ENCODE data around the gene NMD3. TPM values are rescaled to one million over a fixed set of nuclear protein-coding genes. Genes with fewer than 3 reads are reported as not detected.
"Not testable (repeated sequence)": the region's sequence is repeated elsewhere in the genome, so short reads cannot be mapped to it uniquely, and the experiment has no call there.

The NMD3 gene
- total RNA-seq, 2 experiments from 2014 or later, result 38.0 to 56.2 TPM

DNA sequence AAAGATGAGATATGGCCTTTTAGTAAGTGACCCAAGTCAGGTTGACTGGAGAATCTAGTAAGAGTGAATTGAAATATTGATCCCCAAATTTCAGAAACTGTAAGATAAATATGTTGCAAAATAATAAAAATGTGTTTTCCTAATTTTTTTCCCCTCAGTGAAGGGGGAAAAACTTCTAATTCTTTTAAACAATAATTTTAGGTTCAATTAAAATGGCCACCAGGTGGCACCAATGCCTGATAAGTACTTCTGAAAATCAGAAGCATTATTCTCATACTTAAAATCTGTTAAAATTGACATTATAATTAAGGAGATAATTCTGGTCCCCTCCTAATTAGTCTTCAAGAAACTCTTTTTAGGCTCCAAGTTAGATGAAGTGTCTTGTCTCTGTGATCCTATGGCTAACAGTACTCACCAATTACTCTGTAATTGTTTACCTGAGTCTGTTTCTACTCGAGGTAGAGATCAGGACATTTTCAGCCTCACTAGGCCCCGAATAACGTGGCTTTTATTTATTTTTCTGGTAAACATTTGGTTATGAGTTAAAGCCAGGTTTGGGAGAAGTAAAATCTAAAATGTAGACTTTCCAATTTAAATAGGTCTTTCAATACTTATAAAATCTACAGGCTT is 52.6 kb downstream of the NMD3 start:
- Mint-ChIP-seq H3K9me3 (ENCODE audit: low read depth) (no peaks in the 10 kb centered on the region), H3K4me3 (no peak overlapping the region)
- ATAC-seq, result no peak

GRCh38 chr3:161274691-161275298 is 53.7 kb downstream of the NMD3 start:
- Mint-ChIP-seq H3K36me3 (peaks cover 3% of the 10 kb centered on the region), H3K27me3 (no peaks in the 10 kb centered on the region), H3K9me3 (ENCODE audit: low read depth) (peaks cover 5% of the 10 kb centered on the region), H3K27ac (no peak overlapping the region), H3K4me1 (peaks cover 4% of the 10 kb centered on the region), H3K4me3 (no peak overlapping the region)
- ATAC-seq, result no peak
- peak; percentile 63 for DNase-seq
- CTCF ChIA-PET, result interaction anchor here (0.7 to 3.9 kb wide), 24 partner anchors 8 to 344 kb away, joined by 3 to 24 read pairs (median 4); no protein-coding TSS in a partner anchor

More for the DNA sequence above, 52.6 kb downstream of the NMD3 start:
- CTCF ChIA-PET, result interaction anchor here (0.7 to 3.9 kb wide), 13 partner anchors 27 to 320 kb away, joined by 3 to 24 read pairs (median 4); no protein-coding TSS in a partner anchor
- no peak for DNase-seq
- no peaks in the 10 kb centered on the region for H3K36me3 Mint-ChIP-seq
- H3K27me3 Mint-ChIP-seq, result no peaks in the 10 kb centered on the region
- no peak overlapping the region for H3K27ac Mint-ChIP-seq
- peaks cover 4% of the 10 kb centered on the region for H3K4me1 Mint-ChIP-seq

DNA sequence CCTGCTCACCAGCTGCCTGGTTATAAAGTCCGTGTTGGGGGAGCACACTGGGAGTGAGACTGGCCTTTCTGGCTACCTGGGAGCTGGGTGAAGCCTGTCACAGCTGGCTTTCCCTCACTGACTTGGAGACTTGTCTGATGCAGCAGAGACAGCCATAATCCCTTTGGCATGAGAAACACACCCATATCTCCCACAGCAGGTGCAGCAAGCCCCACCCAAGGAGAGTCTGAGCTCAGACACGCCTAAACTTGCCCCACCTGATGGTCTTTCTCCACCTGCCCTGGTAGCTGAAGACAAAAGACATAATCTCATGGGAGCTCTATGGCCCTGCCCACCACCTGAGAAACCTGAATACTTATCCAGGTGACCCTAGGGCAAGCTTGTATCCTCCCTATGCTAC is 54.8 kb downstream of the NMD3 start:
- no peaks in the 10 kb centered on the region for H3K27me3 Mint-ChIP-seq
- no peak overlapping the region for H3K4me3 Mint-ChIP-seq
- CTCF ChIA-PET, result interaction anchor here (1.2 to 3.9 kb wide), 3 partner anchors 9 to 146 kb away, joined by 4 to 24 read pairs (median 19); no protein-coding TSS in a partner anchor
- H3K36me3 Mint-ChIP-seq, result peaks cover 5% of the 10 kb centered on the region
- ATAC-seq (no peak), DNase-seq (no peak)
- no peak overlapping the region for H3K27ac Mint-ChIP-seq
- peaks cover 4% of the 10 kb centered on the region for H3K4me1 Mint-ChIP-seq
- peaks cover 7% of the 10 kb centered on the region for H3K9me3 Mint-ChIP-seq (ENCODE audit: low read depth)

- H3K4me1 Mint-ChIP-seq; DNase-seq; H3K27ac Mint-ChIP-seq; H3K4me3 Mint-ChIP-seq; CTCF ChIA-PET; H3K36me3 Mint-ChIP-seq; ATAC-seq; H3K27me3 Mint-ChIP-seq; H3K9me3 Mint-ChIP-seq (ENCODE audit: low read depth): not testable (repeated sequence)
Observed at GRCh38 chr3:161282387-161282786, 61.3 kb downstream of the NMD3 start.

DNA sequence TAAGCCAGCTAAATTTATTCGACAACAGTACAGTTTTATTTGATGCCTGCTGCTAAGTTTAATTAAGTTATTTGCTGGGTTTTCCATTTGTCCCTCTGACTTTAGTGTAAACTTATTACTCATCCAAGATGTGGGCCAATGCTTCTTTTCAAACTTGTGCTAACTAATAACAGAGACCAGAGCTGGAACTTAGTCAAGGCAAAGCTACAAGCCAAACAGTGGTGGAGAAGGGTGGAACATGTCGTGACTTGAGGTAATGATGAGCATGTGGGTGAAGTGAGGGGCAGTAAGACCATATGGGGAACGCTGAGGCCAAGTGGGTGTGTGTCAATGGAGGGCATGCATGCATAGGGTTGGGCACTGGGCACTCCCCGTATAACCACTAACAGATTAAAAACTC is 63.9 kb downstream of the NMD3 start:
- no peak overlapping the region for H3K4me3 Mint-ChIP-seq
- no peaks in the 10 kb centered on the region for H3K4me1 Mint-ChIP-seq
- CTCF ChIA-PET, result interaction anchor here (1.4 kb wide), 1 partner anchor 9 kb away, joined by 3 read pairs; no protein-coding TSS in a partner anchor
- H3K9me3 Mint-ChIP-seq (ENCODE audit: low read depth), result peaks cover 2% of the 10 kb centered on the region
- no peak for DNase-seq
- H3K36me3 Mint-ChIP-seq, result peaks cover 2% of the 10 kb centered on the region
- no peak overlapping the region for H3K27ac Mint-ChIP-seq
- no peaks in the 10 kb centered on the region for H3K27me3 Mint-ChIP-seq
- ATAC-seq, result no peak

GRCh38 chr3:161289174-161289573 is 68.1 kb downstream of the NMD3 start:
- no peaks in the 10 kb centered on the region for H3K36me3 Mint-ChIP-seq
- CTCF ChIA-PET, result no interaction called here
- DNase-seq, result no peak
- no peak for ATAC-seq
- no peaks in the 10 kb centered on the region for H3K4me1 Mint-ChIP-seq
- no peaks in the 10 kb centered on the region for H3K9me3 Mint-ChIP-seq (ENCODE audit: low read depth)
- peaks cover 25% of the 10 kb centered on the region for H3K27me3 Mint-ChIP-seq
- H3K4me3 Mint-ChIP-seq, result no peak overlapping the region
- H3K27ac Mint-ChIP-seq, result no peak overlapping the region

- Mint-ChIP-seq H3K36me3 (no peaks in the 10 kb centered on the region), H3K4me3 (no peak overlapping the region), H3K9me3 (ENCODE audit: low read depth) (no peaks in the 10 kb centered on the region), H3K27ac (no peak overlapping the region), H3K4me1 (no peaks in the 10 kb centered on the region), H3K27me3 (peaks cover 29% of the 10 kb centered on the region)
- ATAC-seq, result no peak
- DNase-seq, result no peak
- CTCF ChIA-PET, result no interaction called here
Observed at GRCh38 chr3:161291191-161291901, 70.2 kb downstream of the NMD3 start.

DNA sequence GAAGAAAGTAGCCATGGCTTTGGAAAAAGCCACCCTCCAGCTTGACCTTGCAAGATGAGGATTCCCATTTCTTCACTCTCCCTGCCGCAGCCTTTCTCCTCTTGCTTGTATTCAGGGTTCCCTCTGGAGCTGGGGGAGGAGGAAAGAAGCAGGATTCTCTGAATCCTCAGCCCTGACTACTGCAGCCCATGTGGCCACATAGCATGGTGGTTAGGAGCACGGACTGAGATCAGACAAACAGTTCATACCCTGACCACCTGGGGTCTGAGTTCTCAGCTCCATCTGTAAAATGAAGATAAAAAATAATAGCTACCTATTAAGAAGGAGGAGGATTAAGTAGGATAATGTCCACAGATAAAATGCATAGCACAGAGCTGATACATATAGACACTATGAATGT is 72.3 kb downstream of the NMD3 start:
- Mint-ChIP-seq H3K4me1 (no peaks in the 10 kb centered on the region), H3K9me3 (ENCODE audit: low read depth) (peaks cover 15% of the 10 kb centered on the region), H3K36me3 (peaks cover 7% of the 10 kb centered on the region), H3K27me3 (peaks cover 37% of the 10 kb centered on the region), H3K27ac (no peak overlapping the region), H3K4me3 (no peak overlapping the region)
- CTCF ChIA-PET, result interaction anchor here (1.1 kb wide), 1 partner anchor 9 kb away, joined by 3 read pairs; no protein-coding TSS in a partner anchor
- no peak for ATAC-seq
- DNase-seq, result no peak

- no peaks in the 10 kb centered on the region for H3K4me1 Mint-ChIP-seq
- peaks cover 25% of the 10 kb centered on the region for H3K9me3 Mint-ChIP-seq (ENCODE audit: low read depth)
- no peak for ATAC-seq
Observed at GRCh38 chr3:161295325-161295724, 74.2 kb downstream of the NMD3 start.

DNA sequence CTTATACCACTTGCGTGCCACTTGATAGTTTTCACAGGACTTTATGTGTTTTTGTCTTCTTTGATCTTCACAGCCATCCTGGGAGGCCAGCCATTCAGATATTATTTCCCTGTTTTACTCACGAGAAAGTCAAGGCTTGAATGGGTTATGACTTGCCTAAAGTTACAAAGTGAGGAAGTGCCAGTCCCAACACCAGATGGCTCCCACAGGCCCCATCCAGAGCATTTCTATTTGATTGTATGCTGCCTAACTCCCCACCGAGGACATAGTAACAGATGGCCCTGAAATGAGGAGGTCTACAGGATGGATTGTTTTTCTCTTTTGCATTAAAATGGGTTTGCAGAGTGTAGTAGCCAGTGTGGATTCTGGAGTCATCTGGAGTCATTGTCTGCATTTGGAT is 75.7 kb downstream of the NMD3 start:
- CTCF ChIA-PET, result interaction anchor here (0.5 to 1.0 kb wide), 2 partner anchors 9 to 22 kb away, joined by 3 read pairs; no protein-coding TSS in a partner anchor
- no peak overlapping the region for H3K4me3 Mint-ChIP-seq
- H3K27me3 Mint-ChIP-seq, result peaks cover 45% of the 10 kb centered on the region

More at GRCh38 chr3:161295325-161295724, 74.2 kb downstream of the NMD3 start:
- H3K36me3 Mint-ChIP-seq, result peaks cover 14% of the 10 kb centered on the region
- peaks cover 44% of the 10 kb centered on the region for H3K27me3 Mint-ChIP-seq
- CTCF ChIA-PET, result interaction anchor here (1.0 kb wide), 1 partner anchor 9 kb away, joined by 3 read pairs; no protein-coding TSS in a partner anchor
- H3K27ac Mint-ChIP-seq, result no peak overlapping the region
- no peak overlapping the region for H3K4me3 Mint-ChIP-seq
- DNase-seq, result no peak

More for the DNA sequence above, 75.7 kb downstream of the NMD3 start:
- Mint-ChIP-seq H3K9me3 (ENCODE audit: low read depth) (peaks cover 25% of the 10 kb centered on the region), H3K4me1 (no peaks in the 10 kb centered on the region), H3K36me3 (peaks cover 17% of the 10 kb centered on the region), H3K27ac (no peak overlapping the region)
- no peak for ATAC-seq
- DNase-seq, result no peak

Other genes with a start within 250 kb of the NMD3 start
- gene B3GALNT1, start 116.0 kb upstream of the NMD3 start, total RNA-seq, result 1 to 10 TPM; 1.7 to 9.3 TPM
- gene SPTSSB, start 150.2 kb downstream of the NMD3 start, total RNA-seq, result not detected